Tibial nerve (tissue), 4 donors: ENCODE data around the gene MRPS9. TPM values are rescaled to one million over a fixed set of nuclear protein-coding genes. Genes with fewer than 3 reads are reported as not detected.

Source experiments
- DNase-seq, 2 donors: peaks; one replicate each; pipeline ENCODE4 v3.0.0-alpha.2; 2019; ENCODE audit warnings: low spot score in 2 of 2
- H3K27ac ChIP-seq, 4 donors: fragments of 200-600 bp; sonication (generic) in 3 of 4; one replicate each; pipeline ENCODE4 v1.5.1; 2017 to 2019; ENCODE audit warnings: mild to moderate bottlenecking in 1 of 4
- H3K27me3 ChIP-seq, 2 donors: fragments of 200-600 bp; sonication (generic) in 1 of 2; one replicate each; pipeline versions ENCODE4 v1.5.1 to v1.6.0; 2017 to 2019
- H3K36me3 ChIP-seq, 3 donors: fragments of 200-600 bp; sonication (generic); one replicate each; pipeline ENCODE4 v1.5.1; 2018 to 2019
- H3K4me1 ChIP-seq, 4 donors: fragments of 200-600 bp; sonication (generic) in 3 of 4; one replicate each; pipeline ENCODE4 v1.5.1; 2017 to 2019
- H3K4me3 ChIP-seq, 4 donors: fragments of 200-600 bp; sonication (generic) in 3 of 4; one replicate each; pipeline ENCODE4 v1.5.1; 2017 to 2019; ENCODE audit warnings: mild to moderate bottlenecking in 1 of 4, moderate library complexity in 1 of 4
- H3K9me3 ChIP-seq, 4 donors: fragments of 200-600 bp; sonication (generic) in 3 of 4; one replicate each; pipeline ENCODE4 v1.5.1; 2017 to 2019
- CTCF ChIP-seq, 5 experiments: fragments of 200-600 bp in 3 of 5; fragments of 450-650 bp in 2 of 5; sonication (generic) in 3 of 5; IDR thresholded peaks; one replicate each; pipeline ENCODE4 v1.5.1; 2016 to 2019; ENCODE audit warnings: antibody characterized with exemption in 5 of 5, mild to moderate bottlenecking in 3 of 5, moderate library complexity in 2 of 5
- EP300 ChIP-seq, 2 donors: sonication (generic); formaldehyde crosslinking; IDR thresholded peaks; one replicate each; pipeline ENCODE4 v1.6.1; 2017; ENCODE audit warnings: antibody characterized with exemption in 2 of 2, mild to moderate bottlenecking in 1 of 2
- POLR2A ChIP-seq, 2 donors: fragments of 450-650 bp; IDR thresholded peaks; one replicate each; pipeline ENCODE4 v1.6.1; 2017; ENCODE audit warnings: antibody characterized with exemption in 2 of 2, mild to moderate bottlenecking in 2 of 2, moderate library complexity in 2 of 2
- WGBS, 2 donors: methylation state at CpG; one replicate each; pipeline ENCODE4 v1.1.5; 2018; 5-methylcytosine and 5-hydroxymethylcytosine counted together
- total RNA-seq, 4 donors: library from RNA; depleted of rRNA; stranded (reverse); fragments of >200 nt; gene quantifications; one replicate each; pipeline ENCODE4 v1.1.0, GENCODE V29; 2016

Gene MRPS9
- total RNA-seq, 4 donors from 2014 or later = 11.2 to 16.5 (median 14.1) TPM

DNA sequence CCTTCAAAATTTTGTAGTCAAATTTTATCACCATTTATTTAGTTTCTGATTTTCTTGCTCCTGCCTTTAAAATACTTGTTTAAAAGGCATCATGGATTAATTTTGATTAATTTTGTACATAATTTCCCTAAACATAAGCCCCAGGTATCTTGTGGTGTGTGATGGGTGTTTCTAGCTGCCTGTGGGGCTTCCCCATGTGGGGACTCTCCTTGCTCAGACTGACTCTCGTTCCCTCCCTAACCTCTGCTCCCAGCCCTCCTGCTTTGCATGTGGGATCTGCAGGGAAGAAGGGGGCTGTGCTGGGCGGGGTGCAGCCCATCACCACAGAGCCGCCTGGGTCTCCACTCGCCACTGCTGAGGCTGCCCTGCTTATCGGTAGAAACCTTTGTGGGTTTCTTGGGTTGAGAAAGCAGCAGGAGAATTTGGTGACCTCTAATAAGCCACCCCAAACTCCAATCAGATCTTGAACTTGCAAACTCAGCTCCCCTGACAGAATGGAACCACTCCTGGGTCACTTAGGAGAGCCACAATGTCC lies 72.5 kb downstream of the MRPS9 start:
- Histone ChIP-seq H3K4me1 (no peaks in the 10 kb centered on the region), H3K27me3 (no peaks in the 10 kb centered on the region), H3K36me3 (peaks cover 0 to 8% (median 0%) of the 10 kb centered on the region in 3 donors), H3K4me3 (no peak overlapping the region), H3K27ac (no peak overlapping the region), H3K9me3 (no peaks in the 10 kb centered on the region)
- TF ChIP-seq POLR2A (IDR thresholded peaks at IDR 0.05) (no peak), EP300 (IDR thresholded peaks at IDR 0.05) (no peak), CTCF (IDR thresholded peaks at IDR 0.05) (no peak)
- no peak for DNase-seq
- 78 to 79% methylated on average over 5 of the region's 5 CpGs for WGBS, 2 donors

DNA sequence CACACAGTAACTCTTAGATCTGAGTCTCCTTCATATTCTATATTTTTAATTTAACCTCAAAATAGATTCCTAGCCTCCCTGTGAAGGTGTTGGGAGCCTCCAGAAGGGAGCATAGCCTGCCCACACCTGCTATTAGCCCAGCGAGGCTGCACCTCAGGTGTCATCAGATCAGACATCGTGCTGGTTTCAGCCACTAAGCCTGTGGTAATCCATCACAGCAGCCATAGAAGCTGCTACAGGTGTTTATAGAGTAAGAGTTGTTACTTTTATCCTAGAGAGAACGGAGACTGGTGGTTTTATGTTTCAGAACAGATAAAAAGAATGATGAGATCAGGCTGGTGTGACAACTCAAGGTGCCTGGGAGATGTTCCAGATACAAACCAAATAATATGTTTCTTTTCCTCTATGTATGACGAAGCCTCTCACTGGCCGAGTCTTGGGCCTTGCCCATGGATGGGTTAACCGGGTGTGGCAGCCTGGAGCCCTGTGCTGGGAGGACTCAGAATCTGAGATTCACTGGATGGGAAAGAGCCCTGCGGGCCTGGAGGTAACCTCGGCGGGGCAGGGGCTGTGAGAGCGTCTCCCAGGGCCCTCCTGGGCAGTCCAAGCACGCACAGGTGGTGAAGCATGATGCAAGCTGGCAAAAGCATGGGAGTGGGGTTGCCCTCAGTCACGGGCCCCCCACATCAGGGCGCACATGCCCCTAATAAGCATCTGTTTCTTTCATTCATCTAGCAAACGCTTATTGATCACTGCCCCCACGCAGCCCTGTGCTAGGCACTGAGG lies 73.7 kb downstream of the MRPS9 start:
- Histone ChIP-seq H3K9me3 (no peaks in the 10 kb centered on the region), H3K27me3 (no peaks in the 10 kb centered on the region), H3K27ac (no peak overlapping the region), H3K4me1 (no peaks in the 10 kb centered on the region), H3K4me3 (no peak overlapping the region), H3K36me3 (peaks cover 0 to 8% (median 0%) of the 10 kb centered on the region in 3 donors)
- DNase-seq = no peak
- WGBS, 2 donors = 87 to 89% methylated on average over 15 of the region's 15 CpGs
- TF ChIP-seq POLR2A (IDR thresholded peaks at IDR 0.05) = no peak
- no peak for TF ChIP-seq CTCF (IDR thresholded peaks at IDR 0.05)
- no peak for TF ChIP-seq EP300 (IDR thresholded peaks at IDR 0.05)

DNA sequence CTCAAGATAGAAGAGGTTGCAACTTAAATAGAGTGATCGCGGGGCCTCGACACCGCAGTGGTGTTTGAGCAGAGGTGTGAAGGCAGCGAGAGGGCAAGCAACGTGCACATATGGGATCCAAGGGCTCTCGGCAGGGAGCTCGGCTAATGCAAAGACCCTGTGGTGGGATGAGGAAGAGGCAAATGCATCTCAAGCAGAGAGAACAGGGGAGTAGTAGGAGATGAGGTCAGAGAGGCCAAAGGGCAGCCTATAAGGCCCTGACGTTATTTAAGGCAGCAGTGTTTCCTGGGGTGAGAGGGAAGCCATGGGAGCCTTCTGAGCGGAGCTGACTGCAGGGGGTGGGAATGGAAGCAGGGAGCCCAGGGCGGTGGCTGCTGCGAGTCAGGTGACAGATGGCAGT lies 74.5 kb downstream of the MRPS9 start:
- Histone ChIP-seq H3K27ac (no peak overlapping the region), H3K9me3 (no peaks in the 10 kb centered on the region), H3K27me3 (no peaks in the 10 kb centered on the region), H3K4me3 (no peak overlapping the region), H3K36me3 (peaks cover 0 to 8% (median 0%) of the 10 kb centered on the region in 3 donors), H3K4me1 (no peaks in the 10 kb centered on the region)
- TF ChIP-seq EP300 (IDR thresholded peaks at IDR 0.05) = no peak
- no peak for DNase-seq
- WGBS, 2 donors = 78 to 83% methylated on average over 12 of the region's 12 CpGs

DNA sequence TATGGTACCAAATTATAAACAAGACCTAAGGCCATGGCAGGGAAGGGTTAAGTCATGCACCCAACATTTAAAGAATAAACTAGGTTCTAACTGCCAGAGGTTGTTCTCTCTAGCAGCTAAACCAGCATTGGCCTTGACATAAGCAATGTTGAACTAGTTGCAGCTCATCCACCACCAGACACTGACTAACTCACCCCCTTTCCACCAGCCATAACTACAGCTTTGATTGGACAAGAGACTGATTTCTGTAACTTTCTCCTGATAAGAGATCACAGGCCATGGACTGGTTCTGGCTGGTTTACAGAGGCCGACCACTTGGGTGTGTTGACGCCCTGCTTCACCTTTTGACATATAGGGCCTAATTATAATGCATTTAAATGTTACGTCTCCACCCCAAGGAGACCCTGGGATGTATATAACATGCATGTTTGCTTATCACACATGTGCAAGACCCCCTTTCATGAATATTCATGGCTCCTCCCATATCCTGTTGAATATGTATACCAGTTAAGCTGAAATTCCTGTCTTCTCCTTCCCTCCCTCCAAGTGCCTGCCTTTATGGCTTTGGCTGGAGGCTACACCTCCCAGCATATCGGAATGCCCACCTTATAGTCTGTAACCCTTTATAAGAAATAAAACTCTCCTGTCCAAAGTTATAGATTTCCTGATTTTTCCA lies 75.9 kb downstream of the MRPS9 start:
- no peak for TF ChIP-seq EP300 (IDR thresholded peaks at IDR 0.05)
- no peak for TF ChIP-seq CTCF (IDR thresholded peaks at IDR 0.05)
- TF ChIP-seq POLR2A (IDR thresholded peaks at IDR 0.05) = no peak
- 63 to 70% methylated on average over 4 of the region's 4 CpGs for WGBS, 2 donors
- H3K4me1 ChIP-seq = no peaks in the 10 kb centered on the region

GRCh38 chr2:105114551-105114950 lies 76.7 kb downstream of the MRPS9 start:
- WGBS, 2 donors = 23 to 24% methylated on average over 4 of the region's 4 CpGs
- no peak overlapping the region for H3K4me3 ChIP-seq
- DNase-seq = no peak
- H3K4me1 ChIP-seq = no peaks in the 10 kb centered on the region
- H3K27ac ChIP-seq = no peak overlapping the region
- TF ChIP-seq EP300 (IDR thresholded peaks at IDR 0.05) (no peak), POLR2A (IDR thresholded peaks at IDR 0.05) (no peak), CTCF (IDR thresholded peaks at IDR 0.05) (peak; percentile 48 to 70 (median 55))
- H3K27me3 ChIP-seq = no peaks in the 10 kb centered on the region
- no peaks in the 10 kb centered on the region for H3K9me3 ChIP-seq
- no peaks in the 10 kb centered on the region for H3K36me3 ChIP-seq

More for the DNA sequence above, 75.9 kb downstream of the MRPS9 start:
- Histone ChIP-seq H3K27ac (no peak overlapping the region), H3K27me3 (no peaks in the 10 kb centered on the region), H3K4me3 (no peak overlapping the region), H3K36me3 (no peaks in the 10 kb centered on the region), H3K9me3 (no peaks in the 10 kb centered on the region)
- DNase-seq = peak in 1 of 2 donors; percentile 2
